Activated naive CD4-positive, alpha-beta T cell treated with Interleukin-2 at 50 U/mL for 16 hours (primary cell): ENCODE measurements around the gene NDST4.

Experiments used
- DNase-seq: peaks from one replicate; pipeline ENCODE4 v3.0.0-alpha.2; 2020

NDST4 gene

GRCh38 chr4:114900934-114901333, 212.5 kb downstream of the NDST4 start:
- no peak for DNase-seq

GRCh38 chr4:114890773-114891172, 222.6 kb downstream of the NDST4 start:
- no peak for DNase-seq

GRCh38 chr4:114886761-114887160, 226.7 kb downstream of the NDST4 start:
- no peak for DNase-seq

GRCh38 chr4:114883641-114884040, 229.8 kb downstream of the NDST4 start:
- DNase-seq = no peak

GRCh38 chr4:114879916-114880669, 233.3 kb downstream of the NDST4 start:
- no peak for DNase-seq

- no peak for DNase-seq
Measured at GRCh38 chr4:114875630-114876029, 237.8 kb downstream of the NDST4 start.

DNA sequence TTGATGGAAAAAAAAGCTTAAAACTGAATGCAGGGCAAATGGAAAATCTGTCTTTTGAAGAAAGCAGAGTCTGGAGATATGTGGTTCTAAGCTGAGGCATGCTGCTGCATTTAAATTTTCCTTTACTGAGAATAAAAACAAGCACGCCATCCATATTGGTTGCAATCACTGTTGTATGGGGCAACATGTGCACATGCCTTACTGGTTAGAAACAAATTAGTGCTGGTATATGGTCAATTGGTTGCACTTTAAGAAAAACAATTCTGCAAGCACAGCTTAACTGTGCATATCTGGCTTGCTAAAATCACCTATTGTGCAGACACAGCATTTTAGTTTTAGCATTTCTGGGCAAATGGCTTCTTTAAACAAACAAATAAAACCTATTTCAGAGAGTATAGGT, 239.1 kb downstream of the NDST4 start:
- DNase-seq = no peak

GRCh38 chr4:114870987-114871386, 242.4 kb downstream of the NDST4 start:
- DNase-seq = no peak

DNA sequence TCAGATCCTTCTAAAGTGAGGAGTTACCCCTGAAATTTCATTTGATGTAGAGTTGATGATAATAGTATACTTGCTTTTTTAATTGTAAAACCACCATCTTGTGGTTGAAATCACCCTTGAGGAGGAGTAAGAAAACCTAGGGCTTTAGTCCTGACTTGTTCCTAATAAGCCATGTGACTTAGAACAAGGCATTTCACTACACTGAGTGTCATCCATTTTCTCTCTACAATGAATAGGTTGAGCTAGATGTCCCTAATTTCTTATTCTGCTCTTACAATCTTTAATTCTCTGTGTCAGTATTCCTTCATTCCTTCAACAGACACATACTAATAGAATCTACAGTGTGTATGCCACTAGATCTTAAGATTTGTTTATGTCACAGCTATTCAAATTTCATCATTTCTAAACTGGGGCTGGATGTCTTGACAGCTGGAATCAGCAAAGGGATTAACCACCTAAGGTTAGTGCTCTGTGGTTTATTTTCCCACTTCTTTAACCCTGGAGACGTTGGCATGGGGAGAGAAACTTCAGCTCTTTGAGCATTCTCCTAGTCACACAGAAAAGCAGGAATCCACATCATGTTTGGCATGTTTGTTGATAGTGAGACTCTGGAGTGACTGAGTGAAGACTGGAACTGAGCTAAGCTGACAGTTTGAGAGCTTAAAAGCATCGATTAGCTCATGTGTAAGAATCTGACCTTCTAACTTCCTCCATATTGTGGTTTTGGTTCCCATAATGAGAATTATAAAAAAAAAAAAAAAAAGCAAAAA, 246.3 kb downstream of the NDST4 start:
- DNase-seq = no peak

DNA sequence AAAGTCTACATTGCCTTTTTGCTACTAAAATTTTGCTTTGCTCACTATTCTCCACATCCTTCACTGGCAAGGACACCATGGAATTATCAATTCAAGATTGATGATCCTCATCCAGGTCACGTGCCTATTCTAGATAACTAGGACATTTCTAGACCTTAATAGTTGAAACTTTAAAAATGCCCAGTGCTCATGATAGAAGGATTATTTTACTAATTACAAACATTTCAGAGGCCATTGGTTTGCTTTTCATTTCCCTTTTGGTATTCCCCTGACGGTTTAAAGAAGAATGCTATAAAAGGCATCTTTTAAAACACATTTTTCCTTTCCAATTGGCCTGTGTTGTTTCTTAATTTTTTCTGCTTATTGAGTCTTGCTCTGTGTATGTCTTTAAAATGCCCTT, 249.4 kb downstream of the NDST4 start:
- no peak for DNase-seq

DNA sequence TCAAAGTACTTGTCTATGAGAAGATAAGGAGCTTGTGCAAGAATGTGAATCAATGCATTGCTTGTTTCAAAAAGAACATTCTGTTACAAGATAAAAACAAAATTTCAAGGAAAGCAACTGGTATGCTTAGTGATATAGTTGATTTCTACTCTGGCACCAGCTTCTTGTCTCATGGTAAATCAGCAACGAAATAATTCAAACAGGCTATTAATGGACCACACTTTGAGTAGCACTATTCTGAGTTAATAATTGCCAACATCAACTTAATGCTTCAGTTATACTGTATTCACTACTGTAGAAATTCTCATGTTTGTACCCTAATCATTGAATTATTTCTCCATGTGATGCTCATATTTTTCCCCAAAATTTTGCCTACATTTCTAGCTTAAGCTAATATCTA, 252.6 kb downstream of the NDST4 start:
- no peak for DNase-seq

DNA sequence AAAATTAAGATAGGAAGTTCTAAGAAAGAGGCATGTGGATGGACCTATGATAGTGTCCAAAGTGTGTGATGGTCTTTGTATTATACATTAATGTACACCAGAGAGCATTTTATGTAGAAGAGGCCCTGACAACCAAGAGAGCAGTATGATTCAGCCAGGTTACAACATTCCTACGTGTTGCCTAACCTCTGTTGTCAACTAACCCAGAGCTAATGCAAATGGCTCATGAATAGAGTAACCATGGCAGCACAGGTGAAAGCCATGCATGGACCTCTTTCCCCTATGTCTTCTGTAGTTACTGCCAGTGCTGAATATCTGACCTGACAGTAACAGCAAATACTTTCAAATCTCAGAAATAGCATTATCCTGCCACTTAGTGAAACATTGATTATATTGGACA, 255.6 kb downstream of the NDST4 start:
- DNase-seq = no peak

GRCh38 chr4:114839986-114840385, 273.4 kb downstream of the NDST4 start:
- DNase-seq = no peak

- DNase-seq = no peak
Measured at GRCh38 chr4:114830628-114831027, 282.8 kb downstream of the NDST4 start.

- no peak for DNase-seq
Measured at GRCh38 chr4:114827651-114828050, 285.8 kb downstream of the NDST4 start.

DNA sequence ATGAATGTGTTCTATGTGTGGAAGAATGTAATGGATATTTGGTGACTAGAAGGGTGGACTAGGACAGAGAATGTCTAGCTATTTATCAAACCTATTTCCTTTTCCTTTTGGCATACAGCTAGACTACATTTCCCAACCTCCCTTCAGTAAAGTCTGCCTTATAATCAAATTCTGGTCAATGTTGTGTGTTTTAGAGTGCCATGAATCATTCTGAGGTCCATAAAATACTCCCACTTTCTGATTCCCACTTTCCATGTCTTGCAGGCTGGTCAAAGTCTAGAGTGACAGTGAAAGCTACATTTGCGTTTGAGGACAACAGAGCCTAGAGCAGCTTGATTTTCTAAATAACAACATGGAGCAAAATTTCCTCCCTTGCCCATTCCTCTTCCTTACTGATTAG, 297.7 kb downstream of the NDST4 start:
- no peak for DNase-seq

DNA sequence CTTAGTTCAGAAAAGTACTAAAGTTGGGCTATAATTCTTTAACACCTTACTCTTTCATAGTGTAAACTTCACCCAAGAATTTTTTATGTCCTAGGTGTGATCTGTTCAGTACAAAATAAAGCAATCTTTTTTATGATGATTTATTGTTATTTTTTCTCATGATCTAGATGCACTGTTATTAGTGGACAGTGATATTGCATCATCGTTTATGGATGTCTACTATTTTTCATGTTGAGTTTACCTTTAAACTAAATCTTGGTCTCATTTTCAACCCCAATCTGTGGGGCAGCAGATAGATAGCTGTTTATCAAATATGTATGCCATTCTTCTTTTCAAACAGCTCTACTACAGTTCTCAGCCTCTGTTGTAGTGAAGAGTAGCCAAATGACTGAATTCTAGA, 299.5 kb downstream of the NDST4 start:
- no peak for DNase-seq

DNA sequence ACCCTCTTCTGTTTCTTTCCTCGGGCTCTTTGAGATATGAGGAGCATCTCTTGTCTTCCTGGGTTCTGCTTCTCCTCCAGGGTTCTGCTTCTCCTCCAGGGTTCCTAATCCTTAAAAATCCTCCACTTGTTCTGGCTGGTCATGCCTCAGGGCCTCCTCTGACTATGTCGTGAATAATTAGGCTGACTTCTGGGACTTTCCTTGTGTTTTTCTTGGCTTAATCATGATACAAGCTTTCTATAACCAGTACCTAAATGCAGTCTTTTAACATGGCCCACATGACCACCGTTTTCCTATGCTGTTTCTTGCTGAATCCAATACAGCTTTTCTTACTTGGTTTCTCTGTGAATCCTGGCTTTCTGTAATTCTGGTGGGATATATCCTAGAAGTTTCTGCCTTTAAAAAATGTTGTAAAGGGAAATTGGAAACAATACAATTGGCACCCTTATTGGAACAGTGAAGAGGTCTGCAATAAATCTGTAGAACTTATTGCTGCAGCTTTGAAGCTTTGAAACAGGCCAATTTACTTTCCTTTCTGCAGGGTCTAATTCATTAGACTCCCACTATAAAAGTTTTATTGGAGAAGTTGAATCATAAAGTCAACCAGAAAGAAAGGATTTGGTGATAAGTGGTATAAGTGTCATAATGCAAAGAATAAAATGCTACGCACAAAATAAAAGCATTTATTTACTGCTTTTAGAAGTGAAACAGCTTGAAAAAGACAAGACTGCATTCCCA, 301.7 kb downstream of the NDST4 start:
- no peak for DNase-seq

- peak; percentile 8 for DNase-seq
Measured at GRCh38 chr4:114807759-114808404, 305.5 kb downstream of the NDST4 start.

DNA sequence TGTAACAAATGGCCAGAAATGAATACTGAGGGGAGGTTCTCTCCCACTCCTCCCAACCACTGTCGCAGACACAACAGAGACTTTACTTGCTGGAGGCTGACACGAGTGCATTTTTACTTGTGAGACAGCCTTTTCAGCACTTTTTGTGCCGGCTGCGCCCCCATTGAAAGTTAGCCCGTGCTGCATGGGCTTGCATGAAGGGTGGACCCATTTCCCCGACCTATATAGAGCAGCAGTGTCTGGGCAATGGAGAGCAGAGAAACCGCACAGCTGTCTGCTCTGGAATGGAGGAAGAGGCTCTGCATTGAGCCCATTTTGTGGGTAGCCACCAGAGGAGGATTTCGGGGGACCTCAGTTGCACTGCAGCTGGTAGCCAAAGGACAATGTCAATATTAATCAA, 306.1 kb downstream of the NDST4 start:
- DNase-seq = no peak

DNA sequence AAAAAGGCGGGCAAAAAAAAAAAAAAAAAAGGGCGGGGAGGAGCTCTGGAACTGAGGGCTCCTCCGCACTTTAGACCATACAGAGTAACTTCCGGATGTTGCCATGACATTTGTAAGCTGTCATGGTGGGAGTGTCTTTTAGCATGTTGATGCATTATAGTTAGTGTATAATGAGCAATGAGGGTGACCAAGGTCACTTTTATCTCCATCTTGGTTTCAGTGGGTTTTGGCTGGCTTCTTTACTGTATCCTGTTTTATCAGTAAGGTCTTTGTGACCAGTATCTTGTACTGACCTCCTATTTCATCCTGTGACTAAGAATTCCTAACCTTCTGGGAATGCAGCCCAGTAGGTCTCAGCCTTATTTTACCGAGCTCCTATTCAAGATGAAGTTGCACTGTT, 321.4 kb downstream of the NDST4 start:
- DNase-seq = no peak

DNA sequence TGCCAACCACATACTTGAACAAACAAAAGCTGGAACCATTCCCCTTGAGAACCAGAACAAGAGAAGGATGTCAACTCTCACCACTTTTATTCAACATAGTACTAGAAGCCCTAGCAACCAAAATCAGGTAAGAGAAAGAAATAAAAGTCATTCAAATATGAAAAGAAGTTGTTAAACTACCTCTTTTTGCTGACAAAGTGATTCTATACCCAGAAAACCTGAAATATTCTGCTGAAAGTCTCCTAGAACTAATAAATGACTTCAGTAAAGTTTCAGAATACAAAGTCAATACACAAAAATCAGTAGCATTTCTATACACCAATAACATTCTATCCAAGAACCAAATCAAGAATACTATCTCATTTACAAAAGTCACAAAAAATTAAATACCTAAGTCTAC, 327.9 kb downstream of the NDST4 start:
- no peak for DNase-seq

DNA sequence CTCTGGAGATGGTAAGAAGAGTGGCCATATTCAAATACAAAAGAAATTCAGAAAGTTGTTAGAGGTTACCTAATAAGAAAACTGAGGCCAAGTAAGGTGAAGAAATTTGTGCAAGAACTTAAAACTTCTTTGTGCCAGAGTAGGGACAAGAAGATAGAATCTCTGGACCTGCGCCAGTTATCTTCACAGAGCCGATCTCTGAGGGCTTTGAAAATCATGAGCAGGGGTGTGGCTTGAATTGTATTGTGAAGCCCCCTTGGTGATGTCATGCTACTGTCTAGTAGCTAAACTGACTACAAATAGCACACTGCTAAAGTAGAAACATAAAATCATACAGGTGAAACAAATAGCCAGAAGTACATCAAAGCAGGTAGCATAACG, 330.2 kb downstream of the NDST4 start:
- no peak for DNase-seq
